IMR-90 (cell line): ENCODE data around the gene CRYBA1. TPM values are rescaled to one million over a fixed set of nuclear protein-coding genes. Genes with fewer than 3 reads are reported as not detected.
A peak's percentile ranks its signal among the peaks of the same experiment; 100 is the strongest.

Experiments
- ATAC-seq: fragments of 200-7000 bp; cut with Tn5 transposase; 2 replicates; pipeline ENCODE4 v1.9.1; 2020; ENCODE audit warnings: low read depth, mild to moderate bottlenecking, moderate library complexity
- BruUV-seq: library from RNA; stranded (reverse); fragments of 400-500 nt; replicated peaks from 2 replicates; lab custom pipeline; 2021; lab: Mats Ljungman, UMichigan
- CTCF ChIA-PET: fragments of 300-600 bp; formaldehyde crosslinking; extraction: SDS; loops from one replicate; lab custom pipeline; 2021; ENCODE audit warnings: antibody characterized with exemption; lab: Yijun Ruan, JAX
- POLR2A ChIA-PET: fragments of 300-600 bp; sonication (Branson Sonifier 250); formaldehyde crosslinking; loops from one replicate; lab custom pipeline; 2022; ENCODE audit warnings: antibody characterized with exemption; ENCODE audit not compliant: unreplicated experiment; lab: Charles Lee
- DNase-seq: peaks from one replicate; pipeline ENCODE4 v3.0.0; 2013
- H2AFZ ChIP-seq: replicated peaks from 2 replicates; pipeline ENCODE3; 2013; ENCODE audit warnings: low read length, mild to moderate bottlenecking; ENCODE audit not compliant: poor library complexity
- H2AK5ac ChIP-seq: 2 replicates; pipeline ENCODE4 v1.6.1; 2013; ENCODE audit warnings: low read depth, low read length, inconsistent platforms
- H2AK9ac ChIP-seq: replicated peaks from 2 replicates; pipeline ENCODE3; 2013; ENCODE audit warnings: mild to moderate bottlenecking, low read depth, low read length, moderate library complexity; ENCODE audit not compliant: poor library complexity
- H2BK120ac ChIP-seq: 2 replicates; pipeline ENCODE4 v1.6.1; 2013; ENCODE audit warnings: low read depth, low read length, inconsistent platforms
- H2BK15ac ChIP-seq: 3 replicates; pipeline ENCODE4 v1.6.1; 2013; ENCODE audit warnings: low read depth, low read length, inconsistent platforms
- H2BK20ac ChIP-seq: 2 replicates; pipeline ENCODE4 v1.6.1; 2013; ENCODE audit warnings: low read depth, mild to moderate bottlenecking, inconsistent platforms, low read length, moderate library complexity
- H2BK5ac ChIP-seq: 2 replicates; pipeline ENCODE4 v1.6.1; 2013; ENCODE audit warnings: mild to moderate bottlenecking, low read depth, low read length, inconsistent platforms; ENCODE audit not compliant: poor library complexity, severe bottlenecking
- H3K14ac ChIP-seq: replicated peaks from 2 replicates; pipeline ENCODE4 v1.6.1; 2013; ENCODE audit warnings: low read depth, low read length, inconsistent platforms
- H3K18ac ChIP-seq: 2 replicates; pipeline ENCODE4 v1.6.1; 2013; ENCODE audit warnings: low read depth, low read length, control low read depth
- H3K23ac ChIP-seq: 2 replicates; pipeline ENCODE4 v1.6.1; 2013; ENCODE audit warnings: low read depth, low read length, inconsistent platforms
- H3K27ac ChIP-seq: 2 replicates; pipeline ENCODE4 v1.5.1; 2013; ENCODE audit warnings: mild to moderate bottlenecking, control low read depth, low read length; ENCODE audit not compliant: insufficient read depth
- H3K27me3 ChIP-seq: 2 replicates; pipeline ENCODE4 v1.6.1; 2013; ENCODE audit warnings: low read length; ENCODE audit not compliant: control insufficient read depth, insufficient read depth
- H3K36me3 ChIP-seq: 2 replicates; pipeline ENCODE4 v1.6.1; 2013; ENCODE audit warnings: low read length, mixed read lengths; ENCODE audit not compliant: control insufficient read depth, insufficient read depth
- H3K4ac ChIP-seq: 2 replicates; pipeline ENCODE4 v1.6.1; 2013; ENCODE audit warnings: low read depth, low read length, inconsistent platforms
- H3K4me1 ChIP-seq: 2 replicates; pipeline ENCODE4 v1.6.1; 2013; ENCODE audit warnings: low read length, mixed read lengths; ENCODE audit not compliant: control insufficient read depth, insufficient read depth
- H3K4me2 ChIP-seq: 2 replicates; pipeline ENCODE4 v1.6.1; 2013; ENCODE audit warnings: low read depth, mild to moderate bottlenecking, control low read depth, low read length, moderate library complexity
- H3K4me3 ChIP-seq: 2 replicates; pipeline ENCODE4 v1.5.1; 2013; ENCODE audit warnings: low read depth, mild to moderate bottlenecking, control low read depth, low read length, moderate library complexity; ENCODE audit not compliant: insufficient read depth
- H3K56ac ChIP-seq: 2 replicates; pipeline ENCODE4 v1.6.1; 2013; ENCODE audit warnings: low read length, inconsistent platforms; ENCODE audit not compliant: insufficient read depth; ENCODE audit errors: extremely low read depth
- H3K79me1 ChIP-seq, 2 experiments: 2 replicates each; pipeline ENCODE4 v1.6.1; 2013; ENCODE audit warnings: low read length in 2 of 2, inconsistent platforms in 1 of 2, low read depth in 1 of 2
- H3K9ac ChIP-seq: 2 replicates; pipeline ENCODE4 v1.6.1; 2013; ENCODE audit warnings: low read depth, low read length, control low read depth
- H3K9me1 ChIP-seq: 2 replicates; pipeline ENCODE4 v1.6.1; 2013; ENCODE audit warnings: low read length, inconsistent platforms; ENCODE audit not compliant: insufficient read depth
- H3K9me3 ChIP-seq: 2 replicates; pipeline ENCODE4 v1.6.1; 2013; ENCODE audit warnings: low read length; ENCODE audit not compliant: control insufficient read depth, insufficient read depth
- H4K20me1 ChIP-seq: 2 replicates; pipeline ENCODE4 v1.6.1; 2013; ENCODE audit warnings: low read length, inconsistent platforms; ENCODE audit not compliant: insufficient read depth
- H4K5ac ChIP-seq: 2 replicates; pipeline ENCODE4 v1.6.1; 2013; ENCODE audit warnings: mild to moderate bottlenecking, low read depth, low read length, control low read depth
- H4K8ac ChIP-seq, 2 experiments: 2 replicates each; pipeline ENCODE4 v1.6.1; 2013; ENCODE audit warnings: low read depth in 2 of 2, low read length in 2 of 2, control low read depth in 1 of 2, inconsistent platforms in 1 of 2
- H4K91ac ChIP-seq: 2 replicates; pipeline ENCODE4 v1.6.1; 2013; ENCODE audit warnings: low read depth, low read length, inconsistent platforms; ENCODE audit not compliant: insufficient read depth
- CEBPB ChIP-seq: IDR thresholded peaks from 2 replicates; pipeline ENCODE4 v1.6.1; 2012; ENCODE audit warnings: low read depth, low read length, improper control_type of control experiment
- WGBS, 2 experiments: methylation state at CpG; one replicate each; pipeline versions ENCODE4 v1.1.5 to v1.1.7; 2013; ENCODE audit warnings: missing lambda C conversion rate in 2 of 2; ENCODE audit not compliant: insufficient read length in 1 of 2; ENCODE audit errors: extremely low coverage in 2 of 2; 5-methylcytosine and 5-hydroxymethylcytosine counted together
- dilution Hi-C: fragments of 300-500 bp; cut with HindIII; formaldehyde crosslinking; loops from one replicate; pipeline ENCODE4 v1.14.3; 2018; ENCODE audit warnings: low sequenced_read_pairs; ENCODE audit not compliant: unreplicated experiment
- in situ Hi-C: fragments of 300-500 bp; cut with MboI; formaldehyde crosslinking; loops from 3 replicates; pipeline ENCODE4 v1.14.3; 2019; ENCODE audit warnings: low sequenced_read_pairs, inconsistent platforms, mixed read lengths
- intact Hi-C: fragments of 100-400 bp; cut with micrococcal nuclease; formaldehyde crosslinking; loops from 2 replicates; pipeline ENCODE4 v1.10.0; 2022
- polyA plus RNA-seq, 3 experiments: library from polyadenylated mRNA; depleted of rRNA; stranded (reverse); fragments of >200 nt; gene quantifications; 2 replicates each; pipeline ENCODE4 v1.2.3, GENCODE V29; 2012; ENCODE audit warnings: low replicate concordance in 1 of 3
- total RNA-seq: library from RNA; depleted of rRNA; stranded (reverse); fragments of >200 nt; gene quantifications from 2 replicates; pipeline ENCODE4 v1.2.3, GENCODE V29; 2012
- TF ChIP-seq, protein P1 (sequence below): conservative IDR thresholded peaks from 2 replicates; pipeline ENCODE4 v1.5.1; 2012; ENCODE audit warnings: mild to moderate bottlenecking, low read depth, low read length, improper control_type of control experiment

Gene CRYBA1
- total and polyA plus RNA-seq, 2 of the 4 experiments (the other 2 are of a cell fraction): not detected

DNA sequence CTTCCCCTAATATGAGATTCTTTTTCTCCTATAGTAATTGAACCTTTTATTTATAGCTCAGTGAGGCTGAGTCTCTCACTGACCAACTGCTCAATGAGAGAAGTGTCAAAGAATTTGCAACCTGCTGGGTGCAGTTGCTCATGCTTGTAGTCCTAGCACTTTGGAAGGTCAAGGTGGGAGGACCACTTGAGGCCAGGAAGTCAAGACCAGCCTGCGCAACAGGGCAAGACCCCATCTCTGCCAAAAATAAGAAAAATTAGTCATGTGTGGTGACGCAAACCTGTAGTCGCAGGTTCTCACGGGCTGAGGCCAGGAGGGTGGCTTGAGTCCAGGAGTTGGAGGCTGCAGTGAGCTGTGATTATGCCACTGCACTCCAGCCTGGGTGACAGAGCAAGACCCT, 30.9 kb upstream of the CRYBA1 start:
- Histone ChIP-seq H2BK15ac (no peak overlapping the region), H2BK120ac (no peak overlapping the region), H3K27me3 (no peaks in the 10 kb centered on the region), H3K4me1 (peaks cover 2% of the 10 kb centered on the region; the same call in 1 of the 2 replicates), H3K9me1 (peaks cover 13% of the 10 kb centered on the region), H3K79me1 (no peaks in the 10 kb centered on the region), H3K4me3 (no peak overlapping the region), H3K23ac (no peak overlapping the region), H2AK9ac (no peak overlapping the region), H3K18ac (no peak overlapping the region), H3K36me3 (no peaks in the 10 kb centered on the region), H2AFZ (no peak overlapping the region), H4K8ac (no peak overlapping the region), H3K9ac (no peak overlapping the region), H2AK5ac (no peak overlapping the region), H3K14ac (no peak overlapping the region), H3K4ac (no peak overlapping the region), H3K27ac (no peak overlapping the region), H4K91ac (no peak overlapping the region), H4K5ac (no peak overlapping the region), H3K4me2 (no peak overlapping the region), H4K20me1 (no peaks in the 10 kb centered on the region), H3K56ac (no peak overlapping the region), H2BK20ac (no peak overlapping the region), H3K9me3 (no peaks in the 10 kb centered on the region), H2BK5ac (no peak overlapping the region)
- in situ Hi-C loops: loop anchor here (5.0 kb wide), 1 partner anchor 68 kb away; no protein-coding TSS in a partner anchor
- ChIA-PET POLR2A (no interaction called here), CTCF (interaction anchor here (1.1 to 3.4 kb wide), 3 partner anchors 67 to 92 kb away, joined by 3 to 13 read pairs (median 4); no protein-coding TSS in a partner anchor)
- dilution Hi-C loops: no loop called here
- ATAC-seq (no peak), DNase-seq (peak; percentile 55)
- BruUV-seq: no TSS peak
- intact Hi-C loops: no loop called here
- TF ChIP-seq, protein P1, sequence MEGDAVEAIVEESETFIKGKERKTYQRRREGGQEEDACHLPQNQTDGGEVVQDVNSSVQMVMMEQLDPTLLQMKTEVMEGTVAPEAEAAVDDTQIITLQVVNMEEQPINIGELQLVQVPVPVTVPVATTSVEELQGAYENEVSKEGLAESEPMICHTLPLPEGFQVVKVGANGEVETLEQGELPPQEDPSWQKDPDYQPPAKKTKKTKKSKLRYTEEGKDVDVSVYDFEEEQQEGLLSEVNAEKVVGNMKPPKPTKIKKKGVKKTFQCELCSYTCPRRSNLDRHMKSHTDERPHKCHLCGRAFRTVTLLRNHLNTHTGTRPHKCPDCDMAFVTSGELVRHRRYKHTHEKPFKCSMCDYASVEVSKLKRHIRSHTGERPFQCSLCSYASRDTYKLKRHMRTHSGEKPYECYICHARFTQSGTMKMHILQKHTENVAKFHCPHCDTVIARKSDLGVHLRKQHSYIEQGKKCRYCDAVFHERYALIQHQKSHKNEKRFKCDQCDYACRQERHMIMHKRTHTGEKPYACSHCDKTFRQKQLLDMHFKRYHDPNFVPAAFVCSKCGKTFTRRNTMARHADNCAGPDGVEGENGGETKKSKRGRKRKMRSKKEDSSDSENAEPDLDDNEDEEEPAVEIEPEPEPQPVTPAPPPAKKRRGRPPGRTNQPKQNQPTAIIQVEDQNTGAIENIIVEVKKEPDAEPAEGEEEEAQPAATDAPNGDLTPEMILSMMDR: no peak
- TF ChIP-seq CEBPB: peak; percentile 10; the same call in 1 of the 2 replicates
- no CpG with 5 or more reads among the region's 4 CpGs for WGBS, 2 experiments
